Activated T-cell treated with anti-CD3 and anti-CD28 coated beads, Interleukin-2, amount 50 U/mL, for 72 hours (primary cell): ENCODE results near the gene CASQ2. TPM values are rescaled to one million over a fixed set of nuclear protein-coding genes. Genes with fewer than 3 reads are reported as not detected.
A peak's percentile ranks its signal among the peaks of the same experiment; 100 is the strongest.

Experiments used
- ATAC-seq, 2 donors: fragments of 150-1000 bp; cut with Tn5 transposase; replicated peaks in 1 of 2; 2 replicates each; pipeline ENCODE4 v1.10.0; 2021; ENCODE audit warnings: moderate library complexity in 2 of 2, mild to moderate bottlenecking in 1 of 2
- DNase-seq, 2 donors: peaks; one replicate each; pipeline ENCODE4 v3.0.0; 2021 to 2022; ENCODE audit warnings: mixed read lengths in 1 of 2
- H3K27ac Mint-ChIP-seq: one replicate; pipeline ENCODE4 v1.8.0; 2022; ENCODE audit warnings: mild to moderate bottlenecking, moderate library complexity, mixed read lengths
- H3K27me3 Mint-ChIP-seq: one replicate; pipeline ENCODE4 v1.8.0; 2022; ENCODE audit warnings: low read depth, mixed read lengths
- H3K36me3 Mint-ChIP-seq, 2 donors: one replicate each; pipeline ENCODE4 v1.8.0; 2022; ENCODE audit warnings: mixed read lengths in 2 of 2, mild to moderate bottlenecking in 1 of 2; ENCODE audit not compliant: insufficient read depth in 2 of 2
- H3K4me1 Mint-ChIP-seq: one replicate; pipeline ENCODE4 v1.8.0; 2022; ENCODE audit warnings: low read depth, mixed read lengths
- H3K4me3 Mint-ChIP-seq, 2 donors: one replicate each; pipeline ENCODE4 v1.8.0; 2022; ENCODE audit warnings: mild to moderate bottlenecking in 2 of 2, mixed read lengths in 2 of 2, moderate library complexity in 2 of 2
- H3K9me3 Mint-ChIP-seq, 2 donors: one replicate each; pipeline ENCODE4 v1.8.0; 2022; ENCODE audit warnings: mixed read lengths in 2 of 2
- total RNA-seq, 2 donors: library from RNA; stranded (reverse); gene quantifications; one replicate each; pipeline ENCODE4 v1.2.3, GENCODE V29; 2022

The CASQ2 gene
- total RNA-seq = not detected

GRCh38 chr1:115768549-115768948 is at the start of gene CASQ2:
CASQ2 (minus strand) TSS chr1:115768714; CDS start chr1:115768541, 173 bp downstream.
- no peaks in the 10 kb centered on the region for H3K27me3 Mint-ChIP-seq
- no peak for DNase-seq
- no peaks in the 10 kb centered on the region for H3K36me3 Mint-ChIP-seq
- H3K4me1 Mint-ChIP-seq = no peaks in the 10 kb centered on the region
- no peaks in the 10 kb centered on the region for H3K9me3 Mint-ChIP-seq
- H3K4me3 Mint-ChIP-seq = no peak within 1 kb of the TSS
- no peak for ATAC-seq
- no peak within 1 kb of the TSS for H3K27ac Mint-ChIP-seq

GRCh38 chr1:115815694-115816093 is 47.2 kb upstream of the CASQ2 start:
- no peaks in the 10 kb centered on the region for H3K9me3 Mint-ChIP-seq
- ATAC-seq = no peak
- H3K4me3 Mint-ChIP-seq = no peak overlapping the region
- H3K27me3 Mint-ChIP-seq = peaks cover 10% of the 10 kb centered on the region
- no peak for DNase-seq
- H3K27ac Mint-ChIP-seq = no peak overlapping the region
- no peaks in the 10 kb centered on the region for H3K4me1 Mint-ChIP-seq
- H3K36me3 Mint-ChIP-seq = no peaks in the 10 kb centered on the region

GRCh38 chr1:115814685-115815398 is 46.3 kb upstream of the CASQ2 start:
- Mint-ChIP-seq H3K27ac (no peak overlapping the region), H3K4me1 (no peaks in the 10 kb centered on the region), H3K4me3 (no peak overlapping the region), H3K36me3 (no peaks in the 10 kb centered on the region), H3K27me3 (peaks cover 9% of the 10 kb centered on the region), H3K9me3 (no peaks in the 10 kb centered on the region)
- ATAC-seq = no peak
- DNase-seq = no peak

- no peak overlapping the region for H3K4me3 Mint-ChIP-seq
- H3K36me3 Mint-ChIP-seq = no peaks in the 10 kb centered on the region
- no peaks in the 10 kb centered on the region for H3K9me3 Mint-ChIP-seq
- no peaks in the 10 kb centered on the region for H3K4me1 Mint-ChIP-seq
- DNase-seq (no peak), ATAC-seq (no peak)
- H3K27me3 Mint-ChIP-seq = peaks cover 9% of the 10 kb centered on the region
- H3K27ac Mint-ChIP-seq = no peak overlapping the region
Observed at GRCh38 chr1:115813727-115814126, 45.2 kb upstream of the CASQ2 start.

GRCh38 chr1:115811140-115811828 is 42.8 kb upstream of the CASQ2 start:
- DNase-seq = no peak
- H3K9me3 Mint-ChIP-seq = no peaks in the 10 kb centered on the region
- ATAC-seq = peak; percentile 37 to 65
- H3K4me3 Mint-ChIP-seq = no peak overlapping the region
- H3K36me3 Mint-ChIP-seq = no peaks in the 10 kb centered on the region
- H3K27me3 Mint-ChIP-seq = peaks cover 23% of the 10 kb centered on the region
- H3K27ac Mint-ChIP-seq = no peak overlapping the region
- H3K4me1 Mint-ChIP-seq = no peaks in the 10 kb centered on the region

GRCh38 chr1:115810609-115811008 is 42.1 kb upstream of the CASQ2 start:
- no peak for ATAC-seq
- H3K36me3 Mint-ChIP-seq = no peaks in the 10 kb centered on the region
- DNase-seq = no peak
- no peaks in the 10 kb centered on the region for H3K4me1 Mint-ChIP-seq
- H3K27me3 Mint-ChIP-seq = peaks cover 23% of the 10 kb centered on the region
- no peak overlapping the region for H3K4me3 Mint-ChIP-seq
- no peaks in the 10 kb centered on the region for H3K9me3 Mint-ChIP-seq
- no peak overlapping the region for H3K27ac Mint-ChIP-seq

- Mint-ChIP-seq H3K4me1 (no peaks in the 10 kb centered on the region), H3K27ac (no peak overlapping the region), H3K4me3 (no peak overlapping the region), H3K27me3 (peaks cover 23% of the 10 kb centered on the region), H3K9me3 (no peaks in the 10 kb centered on the region), H3K36me3 (no peaks in the 10 kb centered on the region)
- no peak for DNase-seq
- ATAC-seq = no peak
Observed at GRCh38 chr1:115809847-115810246, 41.3 kb upstream of the CASQ2 start.

GRCh38 chr1:115809076-115809475 is 40.6 kb upstream of the CASQ2 start:
- no peak for ATAC-seq
- no peaks in the 10 kb centered on the region for H3K4me1 Mint-ChIP-seq
- H3K4me3 Mint-ChIP-seq = no peak overlapping the region
- no peaks in the 10 kb centered on the region for H3K36me3 Mint-ChIP-seq
- H3K9me3 Mint-ChIP-seq = no peaks in the 10 kb centered on the region
- peaks cover 23% of the 10 kb centered on the region for H3K27me3 Mint-ChIP-seq
- H3K27ac Mint-ChIP-seq = no peak overlapping the region
- no peak for DNase-seq

- DNase-seq (peak; percentile 46 to 66), ATAC-seq (peak; percentile 53 to 58)
- peaks cover 13% of the 10 kb centered on the region for H3K27me3 Mint-ChIP-seq
- no peaks in the 10 kb centered on the region for H3K4me1 Mint-ChIP-seq
- H3K27ac Mint-ChIP-seq = no peak overlapping the region
- no peaks in the 10 kb centered on the region for H3K36me3 Mint-ChIP-seq
- H3K9me3 Mint-ChIP-seq = no peaks in the 10 kb centered on the region
- no peak overlapping the region for H3K4me3 Mint-ChIP-seq
Observed at GRCh38 chr1:115807723-115808122, 39.2 kb upstream of the CASQ2 start.

- H3K27me3 Mint-ChIP-seq = peaks cover 13% of the 10 kb centered on the region
- H3K4me3 Mint-ChIP-seq = no peak overlapping the region
- H3K4me1 Mint-ChIP-seq = no peaks in the 10 kb centered on the region
- no peaks in the 10 kb centered on the region for H3K36me3 Mint-ChIP-seq
- no peak for ATAC-seq
- no peaks in the 10 kb centered on the region for H3K9me3 Mint-ChIP-seq
- DNase-seq = no peak
- H3K27ac Mint-ChIP-seq = no peak overlapping the region
Observed at GRCh38 chr1:115805597-115805996, 37.1 kb upstream of the CASQ2 start.

GRCh38 chr1:115802416-115802815 is 33.9 kb upstream of the CASQ2 start:
- DNase-seq (no peak), ATAC-seq (no peak)
- H3K9me3 Mint-ChIP-seq = no peaks in the 10 kb centered on the region
- H3K36me3 Mint-ChIP-seq = no peaks in the 10 kb centered on the region
- no peak overlapping the region for H3K4me3 Mint-ChIP-seq
- H3K27ac Mint-ChIP-seq = no peak overlapping the region
- H3K27me3 Mint-ChIP-seq = peaks cover 10% of the 10 kb centered on the region
- H3K4me1 Mint-ChIP-seq = no peaks in the 10 kb centered on the region

GRCh38 chr1:115797486-115797885 is 29.0 kb upstream of the CASQ2 start:
- Mint-ChIP-seq H3K4me3 (no peak overlapping the region), H3K27ac (no peak overlapping the region), H3K27me3 (peaks cover 29% of the 10 kb centered on the region), H3K36me3 (no peaks in the 10 kb centered on the region), H3K4me1 (no peaks in the 10 kb centered on the region), H3K9me3 (no peaks in the 10 kb centered on the region)
- no peak for DNase-seq
- ATAC-seq = no peak

GRCh38 chr1:115796897-115797296 is 28.4 kb upstream of the CASQ2 start:
- no peak for ATAC-seq
- no peak overlapping the region for H3K27ac Mint-ChIP-seq
- H3K4me1 Mint-ChIP-seq = no peaks in the 10 kb centered on the region
- H3K9me3 Mint-ChIP-seq = no peaks in the 10 kb centered on the region
- no peak for DNase-seq
- H3K27me3 Mint-ChIP-seq = peaks cover 33% of the 10 kb centered on the region
- no peak overlapping the region for H3K4me3 Mint-ChIP-seq
- no peaks in the 10 kb centered on the region for H3K36me3 Mint-ChIP-seq

GRCh38 chr1:115796036-115796435 is 27.5 kb upstream of the CASQ2 start:
- no peak overlapping the region for H3K4me3 Mint-ChIP-seq
- no peaks in the 10 kb centered on the region for H3K9me3 Mint-ChIP-seq
- H3K4me1 Mint-ChIP-seq = no peaks in the 10 kb centered on the region
- H3K27me3 Mint-ChIP-seq = peaks cover 33% of the 10 kb centered on the region
- H3K27ac Mint-ChIP-seq = no peak overlapping the region
- ATAC-seq (no peak), DNase-seq (no peak)
- H3K36me3 Mint-ChIP-seq = no peaks in the 10 kb centered on the region
